HepG2 (cell line): ENCODE results near the gene KISS1R. TPM values are rescaled to one million over a fixed set of nuclear protein-coding genes. Genes with fewer than 3 reads are reported as not detected.
A peak's percentile ranks its signal among the peaks of the same experiment; 100 is the strongest.

ENCODE experiments used
- MYC ChIP-seq: sonication (generic); formaldehyde crosslinking; IDR thresholded peaks from 2 replicates; pipeline ENCODE4 v1.9.0; 2021; ENCODE audit warnings: missing genetic modification reagents, borderline replicate concordance
- NFIC ChIP-seq: IDR thresholded peaks from 2 replicates; pipeline ENCODE4 v1.6.1; 2012; ENCODE audit warnings: mild to moderate bottlenecking, low read length, inconsistent platforms
- TBX3 ChIP-seq: fragments of 450-650 bp; IDR thresholded peaks from 2 replicates; pipeline ENCODE4 v1.6.1; 2017; ENCODE audit warnings: antibody characterized with exemption, mild to moderate bottlenecking, inconsistent platforms, borderline replicate concordance
- ZKSCAN8 ChIP-seq: IDR thresholded peaks from 2 replicates; pipeline ENCODE4 v1.6.1; 2016; ENCODE audit warnings: borderline replicate concordance, missing genetic modification reagents, missing compliant biosample characterization
- polyA plus RNA-seq, 8 experiments: library from polyadenylated mRNA; depleted of rRNA in 3 of 8; stranded (reverse) in 7 of 8; unstranded in 1 of 8; fragments of >200 nt; fragmentation: Illumina TruSeq in 4 of 8; extraction: Trizol in 4 of 8; gene quantifications; 2 replicates each; pipeline versions ENCODE4 v1.2.1 to v1.2.3, GENCODE V29; 2011 to 2016; ENCODE audit warnings: low read depth in 4 of 8, missing spikeins in 1 of 8, mixed read lengths in 1 of 8; ENCODE audit not compliant: insufficient read depth in 1 of 8
- total RNA-seq, 5 experiments: library from RNA; depleted of rRNA; stranded (reverse); fragments of >200 nt; fragmentation: Illumina TruSeq; extraction: Trizol; gene quantifications; 2 replicates each; pipeline ENCODE4 v1.2.3, GENCODE V29; 2016; ENCODE audit warnings: low read depth in 1 of 5
- TF ChIP-seq, protein P1 (sequence below): sonication (generic); formaldehyde crosslinking; IDR thresholded peaks from 2 replicates; pipeline ENCODE4 v1.4.0; 2020; ENCODE audit warnings: missing genetic modification reagents, borderline replicate concordance
- TF ChIP-seq, protein P2 (sequence below), 2 experiments: fragments of 450-650 bp in 1 of 2; sonication (generic) in 1 of 2; formaldehyde crosslinking in 1 of 2; IDR thresholded peaks; 2 replicates each; pipeline versions ENCODE4 v1.6.1 to v1.8.0; 2016 to 2022; ENCODE audit warnings: antibody characterized with exemption in 1 of 2, mild to moderate bottlenecking in 1 of 2, missing genetic modification reagents in 1 of 2
- TF ChIP-seq, protein P3 (sequence below): sonication (generic); formaldehyde crosslinking; IDR thresholded peaks from 2 replicates; pipeline ENCODE4 v1.4.0; 2020; ENCODE audit warnings: mild to moderate bottlenecking, missing genetic modification reagents

The KISS1R gene
- total and polyA plus RNA-seq, 2 of the 13 experiments (the other 11 are each of a cell fraction or from before 2014, with no cell fraction given): 1.1 to 10.2 TPM

DNA sequence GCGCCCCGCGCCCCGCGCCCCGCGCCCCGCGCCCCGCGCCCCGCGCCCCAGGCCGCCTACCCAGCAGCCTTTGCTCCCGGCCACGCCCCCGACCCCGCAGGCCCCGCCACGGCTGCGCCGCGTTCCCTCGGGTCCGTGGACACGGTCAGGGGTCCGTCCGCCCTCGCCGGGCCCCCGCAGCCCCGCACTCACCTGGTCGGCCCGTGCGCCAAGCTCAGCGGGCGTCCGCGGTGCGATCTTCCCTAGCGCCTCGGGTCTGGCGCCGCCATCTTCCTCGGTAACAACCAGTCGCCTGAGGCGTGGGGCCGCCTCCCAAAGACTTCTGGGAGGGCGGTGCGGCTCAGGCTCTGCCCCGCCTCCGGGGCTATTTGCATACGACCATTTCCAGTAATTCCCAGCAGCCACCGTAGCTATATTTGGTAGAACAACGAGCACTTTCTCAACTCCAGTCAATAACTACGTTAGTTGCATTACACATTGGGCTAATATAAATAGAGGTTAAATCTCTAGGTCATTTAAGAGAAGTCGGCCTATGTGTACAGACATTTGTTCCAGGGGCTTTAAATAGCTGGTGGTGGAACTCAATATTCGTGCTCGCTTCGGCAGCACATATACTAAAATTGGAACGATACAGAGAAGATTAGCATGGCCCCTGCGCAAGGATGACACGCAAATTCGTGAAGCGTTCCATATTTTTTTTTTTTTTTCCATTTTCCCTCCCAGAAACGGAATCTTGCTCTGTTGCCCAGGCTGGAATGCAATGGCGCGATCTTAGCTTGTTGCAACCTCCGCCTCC, 24.0 kb upstream of the KISS1R start, which contains the start of the genes MED16 and RNU6-9 (continued):
- TF ChIP-seq, protein P1, sequence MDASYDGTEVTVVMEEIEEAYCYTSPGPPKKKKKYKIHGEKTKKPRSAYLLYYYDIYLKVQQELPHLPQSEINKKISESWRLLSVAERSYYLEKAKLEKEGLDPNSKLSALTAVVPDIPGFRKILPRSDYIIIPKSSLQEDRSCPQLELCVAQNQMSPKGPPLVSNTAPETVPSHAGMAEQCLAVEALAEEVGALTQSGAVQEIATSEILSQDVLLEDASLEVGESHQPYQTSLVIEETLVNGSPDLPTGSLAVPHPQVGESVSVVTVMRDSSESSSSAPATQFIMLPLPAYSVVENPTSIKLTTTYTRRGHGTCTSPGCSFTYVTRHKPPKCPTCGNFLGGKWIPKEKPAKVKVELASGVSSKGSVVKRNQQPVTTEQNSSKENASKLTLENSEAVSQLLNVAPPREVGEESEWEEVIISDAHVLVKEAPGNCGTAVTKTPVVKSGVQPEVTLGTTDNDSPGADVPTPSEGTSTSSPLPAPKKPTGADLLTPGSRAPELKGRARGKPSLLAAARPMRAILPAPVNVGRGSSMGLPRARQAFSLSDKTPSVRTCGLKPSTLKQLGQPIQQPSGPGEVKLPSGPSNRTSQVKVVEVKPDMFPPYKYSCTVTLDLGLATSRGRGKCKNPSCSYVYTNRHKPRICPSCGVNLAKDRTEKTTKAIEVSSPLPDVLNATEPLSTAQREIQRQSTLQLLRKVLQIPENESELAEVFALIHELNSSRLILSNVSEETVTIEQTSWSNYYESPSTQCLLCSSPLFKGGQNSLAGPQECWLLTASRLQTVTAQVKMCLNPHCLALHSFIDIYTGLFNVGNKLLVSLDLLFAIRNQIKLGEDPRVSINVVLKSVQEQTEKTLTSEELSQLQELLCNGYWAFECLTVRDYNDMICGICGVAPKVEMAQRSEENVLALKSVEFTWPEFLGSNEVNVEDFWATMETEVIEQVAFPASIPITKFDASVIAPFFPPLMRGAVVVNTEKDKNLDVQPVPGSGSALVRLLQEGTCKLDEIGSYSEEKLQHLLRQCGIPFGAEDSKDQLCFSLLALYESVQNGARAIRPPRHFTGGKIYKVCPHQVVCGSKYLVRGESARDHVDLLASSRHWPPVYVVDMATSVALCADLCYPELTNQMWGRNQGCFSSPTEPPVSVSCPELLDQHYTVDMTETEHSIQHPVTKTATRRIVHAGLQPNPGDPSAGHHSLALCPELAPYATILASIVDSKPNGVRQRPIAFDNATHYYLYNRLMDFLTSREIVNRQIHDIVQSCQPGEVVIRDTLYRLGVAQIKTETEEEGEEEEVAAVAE: no peak
- TF ChIP-seq NFIC (no peak), ZKSCAN8 (CRISPR knock-in tag) (no peak), MYC (CRISPR knock-in tag) (peak; percentile 72), TBX3 (no peak)
- TF ChIP-seq, protein P2, sequence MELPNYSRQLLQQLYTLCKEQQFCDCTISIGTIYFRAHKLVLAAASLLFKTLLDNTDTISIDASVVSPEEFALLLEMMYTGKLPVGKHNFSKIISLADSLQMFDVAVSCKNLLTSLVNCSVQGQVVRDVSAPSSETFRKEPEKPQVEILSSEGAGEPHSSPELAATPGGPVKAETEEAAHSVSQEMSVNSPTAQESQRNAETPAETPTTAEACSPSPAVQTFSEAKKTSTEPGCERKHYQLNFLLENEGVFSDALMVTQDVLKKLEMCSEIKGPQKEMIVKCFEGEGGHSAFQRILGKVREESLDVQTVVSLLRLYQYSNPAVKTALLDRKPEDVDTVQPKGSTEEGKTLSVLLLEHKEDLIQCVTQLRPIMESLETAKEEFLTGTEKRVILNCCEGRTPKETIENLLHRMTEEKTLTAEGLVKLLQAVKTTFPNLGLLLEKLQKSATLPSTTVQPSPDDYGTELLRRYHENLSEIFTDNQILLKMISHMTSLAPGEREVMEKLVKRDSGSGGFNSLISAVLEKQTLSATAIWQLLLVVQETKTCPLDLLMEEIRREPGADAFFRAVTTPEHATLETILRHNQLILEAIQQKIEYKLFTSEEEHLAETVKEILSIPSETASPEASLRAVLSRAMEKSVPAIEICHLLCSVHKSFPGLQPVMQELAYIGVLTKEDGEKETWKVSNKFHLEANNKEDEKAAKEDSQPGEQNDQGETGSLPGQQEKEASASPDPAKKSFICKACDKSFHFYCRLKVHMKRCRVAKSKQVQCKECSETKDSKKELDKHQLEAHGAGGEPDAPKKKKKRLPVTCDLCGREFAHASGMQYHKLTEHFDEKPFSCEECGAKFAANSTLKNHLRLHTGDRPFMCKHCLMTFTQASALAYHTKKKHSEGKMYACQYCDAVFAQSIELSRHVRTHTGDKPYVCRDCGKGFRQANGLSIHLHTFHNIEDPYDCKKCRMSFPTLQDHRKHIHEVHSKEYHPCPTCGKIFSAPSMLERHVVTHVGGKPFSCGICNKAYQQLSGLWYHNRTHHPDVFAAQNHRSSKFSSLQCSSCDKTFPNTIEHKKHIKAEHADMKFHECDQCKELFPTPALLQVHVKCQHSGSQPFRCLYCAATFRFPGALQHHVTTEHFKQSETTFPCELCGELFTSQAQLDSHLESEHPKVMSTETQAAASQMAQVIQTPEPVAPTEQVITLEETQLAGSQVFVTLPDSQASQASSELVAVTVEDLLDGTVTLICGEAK (IDR thresholded peaks at IDR 0.05): no peak
- TF ChIP-seq, protein P2 (CRISPR knock-in tag; IDR thresholded peaks at IDR 0.05): no peak
- TF ChIP-seq, protein P3, sequence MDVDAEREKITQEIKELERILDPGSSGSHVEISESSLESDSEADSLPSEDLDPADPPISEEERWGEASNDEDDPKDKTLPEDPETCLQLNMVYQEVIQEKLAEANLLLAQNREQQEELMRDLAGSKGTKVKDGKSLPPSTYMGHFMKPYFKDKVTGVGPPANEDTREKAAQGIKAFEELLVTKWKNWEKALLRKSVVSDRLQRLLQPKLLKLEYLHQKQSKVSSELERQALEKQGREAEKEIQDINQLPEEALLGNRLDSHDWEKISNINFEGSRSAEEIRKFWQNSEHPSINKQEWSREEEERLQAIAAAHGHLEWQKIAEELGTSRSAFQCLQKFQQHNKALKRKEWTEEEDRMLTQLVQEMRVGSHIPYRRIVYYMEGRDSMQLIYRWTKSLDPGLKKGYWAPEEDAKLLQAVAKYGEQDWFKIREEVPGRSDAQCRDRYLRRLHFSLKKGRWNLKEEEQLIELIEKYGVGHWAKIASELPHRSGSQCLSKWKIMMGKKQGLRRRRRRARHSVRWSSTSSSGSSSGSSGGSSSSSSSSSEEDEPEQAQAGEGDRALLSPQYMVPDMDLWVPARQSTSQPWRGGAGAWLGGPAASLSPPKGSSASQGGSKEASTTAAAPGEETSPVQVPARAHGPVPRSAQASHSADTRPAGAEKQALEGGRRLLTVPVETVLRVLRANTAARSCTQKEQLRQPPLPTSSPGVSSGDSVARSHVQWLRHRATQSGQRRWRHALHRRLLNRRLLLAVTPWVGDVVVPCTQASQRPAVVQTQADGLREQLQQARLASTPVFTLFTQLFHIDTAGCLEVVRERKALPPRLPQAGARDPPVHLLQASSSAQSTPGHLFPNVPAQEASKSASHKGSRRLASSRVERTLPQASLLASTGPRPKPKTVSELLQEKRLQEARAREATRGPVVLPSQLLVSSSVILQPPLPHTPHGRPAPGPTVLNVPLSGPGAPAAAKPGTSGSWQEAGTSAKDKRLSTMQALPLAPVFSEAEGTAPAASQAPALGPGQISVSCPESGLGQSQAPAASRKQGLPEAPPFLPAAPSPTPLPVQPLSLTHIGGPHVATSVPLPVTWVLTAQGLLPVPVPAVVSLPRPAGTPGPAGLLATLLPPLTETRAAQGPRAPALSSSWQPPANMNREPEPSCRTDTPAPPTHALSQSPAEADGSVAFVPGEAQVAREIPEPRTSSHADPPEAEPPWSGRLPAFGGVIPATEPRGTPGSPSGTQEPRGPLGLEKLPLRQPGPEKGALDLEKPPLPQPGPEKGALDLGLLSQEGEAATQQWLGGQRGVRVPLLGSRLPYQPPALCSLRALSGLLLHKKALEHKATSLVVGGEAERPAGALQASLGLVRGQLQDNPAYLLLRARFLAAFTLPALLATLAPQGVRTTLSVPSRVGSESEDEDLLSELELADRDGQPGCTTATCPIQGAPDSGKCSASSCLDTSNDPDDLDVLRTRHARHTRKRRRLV (CRISPR knock-in tag): peak; percentile 100
